SU-DHL-6 (cell line): Measurements from ENCODE around the gene PLA2G4A.

ENCODE experiments used
- EZH2phosphoT487 ChIP-seq: fragments of 200-600 bp; sonication (generic), shearing (Covaris generic); conservative IDR thresholded peaks from 2 replicates; pipeline ENCODE4 v1.6.1; 2018; ENCODE audit warnings: mild to moderate bottlenecking, antibody characterized with exemption, low read length, moderate library complexity, mixed read lengths
- TF ChIP-seq, protein P1 (sequence below): fragments of 200-600 bp; sonication (generic); IDR thresholded peaks from one replicate; pipeline ENCODE4 v1.5.1; 2017; ENCODE audit warnings: antibody characterized with exemption, mild to moderate bottlenecking, low read length, moderate library complexity; ENCODE audit not compliant: insufficient read depth, poor library complexity, severe bottlenecking

DNA sequence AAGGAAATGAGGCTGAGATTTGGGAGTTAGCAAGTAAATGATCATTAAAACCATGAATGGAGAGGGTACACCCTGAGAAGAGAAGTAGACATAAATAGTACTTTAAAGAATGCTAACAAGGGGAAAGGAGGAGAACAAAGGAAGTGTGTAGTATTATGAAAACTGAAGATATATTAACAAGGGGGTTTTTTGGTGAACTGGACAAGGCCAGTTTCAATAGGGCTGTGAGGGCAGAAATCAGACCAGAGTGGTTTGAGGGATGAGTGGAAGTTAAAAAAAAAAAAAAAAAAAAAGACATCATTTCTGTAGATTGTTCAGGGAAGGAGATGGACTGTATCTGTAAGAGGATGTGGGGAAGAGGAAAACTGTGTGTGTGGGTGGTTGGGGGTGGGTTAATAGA is 137.1 kb downstream of the PLA2G4A start:
- TF ChIP-seq, protein P1, sequence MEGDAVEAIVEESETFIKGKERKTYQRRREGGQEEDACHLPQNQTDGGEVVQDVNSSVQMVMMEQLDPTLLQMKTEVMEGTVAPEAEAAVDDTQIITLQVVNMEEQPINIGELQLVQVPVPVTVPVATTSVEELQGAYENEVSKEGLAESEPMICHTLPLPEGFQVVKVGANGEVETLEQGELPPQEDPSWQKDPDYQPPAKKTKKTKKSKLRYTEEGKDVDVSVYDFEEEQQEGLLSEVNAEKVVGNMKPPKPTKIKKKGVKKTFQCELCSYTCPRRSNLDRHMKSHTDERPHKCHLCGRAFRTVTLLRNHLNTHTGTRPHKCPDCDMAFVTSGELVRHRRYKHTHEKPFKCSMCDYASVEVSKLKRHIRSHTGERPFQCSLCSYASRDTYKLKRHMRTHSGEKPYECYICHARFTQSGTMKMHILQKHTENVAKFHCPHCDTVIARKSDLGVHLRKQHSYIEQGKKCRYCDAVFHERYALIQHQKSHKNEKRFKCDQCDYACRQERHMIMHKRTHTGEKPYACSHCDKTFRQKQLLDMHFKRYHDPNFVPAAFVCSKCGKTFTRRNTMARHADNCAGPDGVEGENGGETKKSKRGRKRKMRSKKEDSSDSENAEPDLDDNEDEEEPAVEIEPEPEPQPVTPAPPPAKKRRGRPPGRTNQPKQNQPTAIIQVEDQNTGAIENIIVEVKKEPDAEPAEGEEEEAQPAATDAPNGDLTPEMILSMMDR: no peak
- no peak for TF ChIP-seq EZH2phosphoT487
